ENCODE measurements around the gene ROCK2.

GRCh38 chr2:11338580-11338979 lies 5.9 kb downstream of the ROCK2 start:
- TF ChIP-seq CTCF (IDR thresholded peaks at IDR 0.05) (no peak), ZFX (IDR thresholded peaks at IDR 0.05; ENCODE audit: borderline replicate concordance) (no peak)
